Keratinocyte (primary cell): ENCODE measurements around the gene RALGPS1. TPM values are rescaled to one million over a fixed set of nuclear protein-coding genes. Genes with fewer than 3 reads are reported as not detected.

Source experiments
- DNase-seq: peaks from one replicate; pipeline ENCODE4 v3.0.0-alpha.2; 2011; ENCODE audit warnings: low read depth, missing footprints, low spot score
- FAIRE-seq: peaks from 2 replicates; lab custom pipeline; 2011; peaks lifted over from hg19 to GRCh38; lab: Jason Lieb, UNC
- H2AFZ ChIP-seq: 2 replicates; pipeline ENCODE4 v1.6.0; 2012; ENCODE audit warnings: low read length, control low read depth, inconsistent platforms; ENCODE audit not compliant: control insufficient read depth
- H3K27ac ChIP-seq: 2 replicates; pipeline ENCODE4 v1.5.1; 2011; ENCODE audit warnings: low read length; ENCODE audit not compliant: control insufficient read depth, insufficient read depth
- H3K27me3 ChIP-seq: 3 replicates; pipeline ENCODE4 v1.6.0; 2011; ENCODE audit warnings: low read length; ENCODE audit not compliant: control insufficient read depth, insufficient read depth; ENCODE audit errors: extremely low read depth
- H3K36me3 ChIP-seq, 2 experiments: 2 replicates in 1 of 2; 3 replicates in 1 of 2; pipeline ENCODE4 v1.5.1; 2011; ENCODE audit warnings: low read length in 2 of 2, mild to moderate bottlenecking in 1 of 2; ENCODE audit not compliant: control insufficient read depth in 2 of 2, insufficient read depth in 2 of 2; ENCODE audit errors: extremely low read depth in 1 of 2
- H3K4me1 ChIP-seq: 3 replicates; pipeline ENCODE4 v1.5.1; 2011; ENCODE audit warnings: low read length; ENCODE audit not compliant: control insufficient read depth, insufficient read depth; ENCODE audit errors: extremely low read depth
- H3K4me2 ChIP-seq: 3 replicates; pipeline ENCODE4 v1.6.0; 2011; ENCODE audit warnings: low read depth, low read length; ENCODE audit not compliant: control insufficient read depth, insufficient read depth; ENCODE audit errors: extremely low read depth
- H3K4me3 ChIP-seq, 3 experiments: fragments of 200-600 bp in 1 of 3; sonication (generic) in 1 of 3; 2 replicates in 2 of 3; 3 replicates in 1 of 3; pipeline ENCODE4 v1.5.1; 2011 to 2016; ENCODE audit warnings: low read length in 3 of 3, mild to moderate bottlenecking in 3 of 3, control low read depth in 2 of 3, inconsistent platforms in 1 of 3, low read depth in 1 of 3, mixed read lengths in 1 of 3, mixed run types in 1 of 3, moderate library complexity in 1 of 3; ENCODE audit not compliant: control insufficient read depth in 2 of 3, insufficient read depth in 2 of 3; ENCODE audit errors: extremely low read depth in 1 of 3
- H3K79me2 ChIP-seq: 2 replicates; pipeline ENCODE4 v1.6.0; 2012; ENCODE audit warnings: low read length; ENCODE audit not compliant: control insufficient read depth, insufficient read depth
- H3K9ac ChIP-seq: 3 replicates; pipeline ENCODE4 v1.6.0; 2011; ENCODE audit warnings: low read length; ENCODE audit not compliant: control insufficient read depth, insufficient read depth; ENCODE audit errors: extremely low read depth
- H3K9me1 ChIP-seq: 3 replicates; pipeline ENCODE4 v1.6.0; 2011; ENCODE audit warnings: low read length; ENCODE audit not compliant: control insufficient read depth, insufficient read depth; ENCODE audit errors: extremely low read depth
- H3K9me3 ChIP-seq: 2 replicates; pipeline ENCODE4 v1.5.1; 2012; ENCODE audit warnings: low read depth, low read length; ENCODE audit not compliant: control insufficient read depth
- H4K20me1 ChIP-seq: 3 replicates; pipeline ENCODE4 v1.6.0; 2011; ENCODE audit warnings: low read length; ENCODE audit not compliant: control insufficient read depth, insufficient read depth; ENCODE audit errors: extremely low read depth
- EZH2 ChIP-seq: IDR thresholded peaks from one replicate; pipeline ENCODE4 v1.6.1; 2012; ENCODE audit warnings: inconsistent platforms, mild to moderate bottlenecking, low read length, moderate library complexity
- dilution Hi-C: fragments of 300-500 bp; cut with MboI; formaldehyde crosslinking; loops from one replicate; pipeline ENCODE4 v1.7.0; 2020; ENCODE audit warnings: low sequenced_read_pairs; ENCODE audit not compliant: extremely low pct_ligation_motif_present
- polyA plus RNA-seq, 5 experiments: library from polyadenylated mRNA; depleted of rRNA in 3 of 5; stranded (reverse) in 3 of 5; stranded (forward) in 1 of 5; unstranded in 1 of 5; fragments of >200 nt; gene quantifications; 1 replicate in 1 of 5; 2 replicates in 3 of 5; 3 replicates in 1 of 5; pipeline versions ENCODE4 v1.2.1 to v1.2.3, GENCODE V29; 2011 to 2012; ENCODE audit warnings: missing spikeins in 2 of 5, low read depth in 1 of 5, low replicate concordance in 1 of 5
- TF ChIP-seq, protein P1 (sequence below), 3 experiments: IDR thresholded peaks in 1 of 3; conservative IDR thresholded peaks in 1 of 3; optimal IDR thresholded peaks in 1 of 3; 2 replicates in 2 of 3; 3 replicates in 1 of 3; pipeline versions ENCODE3 to v1.5.1; 2011; ENCODE audit warnings: low read length in 3 of 3, mild to moderate bottlenecking in 3 of 3, moderate library complexity in 2 of 3, control low read depth in 1 of 3, inconsistent platforms in 1 of 3; ENCODE audit not compliant: insufficient read depth in 2 of 3; ENCODE audit errors: extremely low read depth in 1 of 3

RALGPS1 gene
- polyA plus RNA-seq, 1 donor (not counting 4 experiments of a cell fraction or from before 2014, with no cell fraction given) = 0.56 TPM

GRCh38 chr9:126880226-126880946 is 34.2 kb upstream of the RALGPS1 start:
- DNase-seq (no peak), FAIRE-seq (no peak)
- Histone ChIP-seq H3K27ac (no peak overlapping the region), H2AFZ (no peak overlapping the region), H3K4me2 (no peak overlapping the region), H3K4me3 (no peak overlapping the region), H4K20me1 (peaks cover 2% of the 10 kb centered on the region), H3K36me3 (peaks cover 15 to 24% of the 10 kb centered on the region in 2 experiments), H3K9ac (no peak overlapping the region), H3K79me2 (peaks cover 2% of the 10 kb centered on the region), H3K4me1 (no peaks in the 10 kb centered on the region), H3K9me1 (peaks cover 4% of the 10 kb centered on the region), H3K27me3 (no peaks in the 10 kb centered on the region), H3K9me3 (no peaks in the 10 kb centered on the region)
- TF ChIP-seq, protein P1, sequence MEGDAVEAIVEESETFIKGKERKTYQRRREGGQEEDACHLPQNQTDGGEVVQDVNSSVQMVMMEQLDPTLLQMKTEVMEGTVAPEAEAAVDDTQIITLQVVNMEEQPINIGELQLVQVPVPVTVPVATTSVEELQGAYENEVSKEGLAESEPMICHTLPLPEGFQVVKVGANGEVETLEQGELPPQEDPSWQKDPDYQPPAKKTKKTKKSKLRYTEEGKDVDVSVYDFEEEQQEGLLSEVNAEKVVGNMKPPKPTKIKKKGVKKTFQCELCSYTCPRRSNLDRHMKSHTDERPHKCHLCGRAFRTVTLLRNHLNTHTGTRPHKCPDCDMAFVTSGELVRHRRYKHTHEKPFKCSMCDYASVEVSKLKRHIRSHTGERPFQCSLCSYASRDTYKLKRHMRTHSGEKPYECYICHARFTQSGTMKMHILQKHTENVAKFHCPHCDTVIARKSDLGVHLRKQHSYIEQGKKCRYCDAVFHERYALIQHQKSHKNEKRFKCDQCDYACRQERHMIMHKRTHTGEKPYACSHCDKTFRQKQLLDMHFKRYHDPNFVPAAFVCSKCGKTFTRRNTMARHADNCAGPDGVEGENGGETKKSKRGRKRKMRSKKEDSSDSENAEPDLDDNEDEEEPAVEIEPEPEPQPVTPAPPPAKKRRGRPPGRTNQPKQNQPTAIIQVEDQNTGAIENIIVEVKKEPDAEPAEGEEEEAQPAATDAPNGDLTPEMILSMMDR (optimal IDR thresholded peaks at IDR 0.05 in 1 of 3, IDR thresholded peaks at IDR 0.05 in 1 of 3, conservative IDR thresholded peaks at IDR 0.05 in 1 of 3; ENCODE audit: extremely low read depth in 1 of 3, insufficient read depth in 2 of 3, low read length in 3 of 3) = no peak
- no peak for TF ChIP-seq EZH2
- dilution Hi-C loops = no loop called here

- H3K27ac ChIP-seq = no peak overlapping the region
- H3K4me2 ChIP-seq = no peak overlapping the region
- no peaks in the 10 kb centered on the region for H3K4me1 ChIP-seq
- TF ChIP-seq EZH2 = no peak
- TF ChIP-seq, protein P1 (optimal IDR thresholded peaks at IDR 0.05 in 1 of 3, IDR thresholded peaks at IDR 0.05 in 1 of 3, conservative IDR thresholded peaks at IDR 0.05 in 1 of 3; ENCODE audit: extremely low read depth in 1 of 3, insufficient read depth in 2 of 3, low read length in 3 of 3) = no peak
- FAIRE-seq = no peak
- dilution Hi-C loops = no loop called here
- H3K9me1 ChIP-seq = peaks cover 4% of the 10 kb centered on the region
- no peaks in the 10 kb centered on the region for H3K27me3 ChIP-seq
- peaks cover 15 to 24% of the 10 kb centered on the region in 2 experiments for H3K36me3 ChIP-seq
- peaks cover 2% of the 10 kb centered on the region for H3K79me2 ChIP-seq
- H3K9ac ChIP-seq = no peak overlapping the region
- no peak overlapping the region for H3K4me3 ChIP-seq
- no peaks in the 10 kb centered on the region for H3K9me3 ChIP-seq
- no peak overlapping the region for H2AFZ ChIP-seq
- no peak for DNase-seq
- H4K20me1 ChIP-seq = peaks cover 2% of the 10 kb centered on the region
Observed at GRCh38 chr9:126880947-126881332, 33.6 kb upstream of the RALGPS1 start.
